B cell (primary cell): ENCODE results near the gene ELOF1. TPM values are rescaled to one million over a fixed set of nuclear protein-coding genes. Genes with fewer than 3 reads are reported as not detected.

ENCODE experiments used
- ATAC-seq: fragments of 200-7000 bp; cut with Tn5 transposase; one replicate; pipeline ENCODE4 v1.10.0; 2021; ENCODE audit warnings: low read depth, mild to moderate bottlenecking, moderate number of reproducible peaks, moderate library complexity
- CTCF ChIA-PET: fragments of 350-600 bp; sonication (Branson Sonifier 250); formaldehyde crosslinking; loops from one replicate; lab custom pipeline; 2021; ENCODE audit warnings: antibody characterized with exemption, inconsistent platforms; lab: Charles Lee
- POLR2A ChIA-PET: fragments of 350-600 bp; sonication (Branson Sonifier 250); formaldehyde crosslinking; loops from one replicate; lab custom pipeline; 2021; ENCODE audit warnings: antibody characterized with exemption; lab: Charles Lee
- DNase-seq: peaks from one replicate; pipeline ENCODE4 v3.0.0; 2013
- H2AFZ ChIP-seq: 2 replicates; pipeline ENCODE4 v1.6.1; 2012; ENCODE audit warnings: mild to moderate bottlenecking, low read depth, low read length; ENCODE audit not compliant: insufficient read depth, poor library complexity, severe bottlenecking
- H3K27ac ChIP-seq, 2 donors: 1 replicate in 1 of 2; 2 replicates in 1 of 2; pipeline ENCODE4 v1.5.1; 2012 to 2013; ENCODE audit warnings: low read length in 2 of 2, mild to moderate bottlenecking in 2 of 2, moderate library complexity in 1 of 2
- H3K27me3 ChIP-seq, 4 experiments: fragments of 200-600 bp in 1 of 4; sonication (generic) in 1 of 4; replicated peaks in 1 of 4; 1 replicate in 2 of 4; 2 replicates in 2 of 4; pipeline versions ENCODE4 v1.6.1 to v1.7.0; 2013 to 2016; ENCODE audit warnings: low read length in 3 of 4, mild to moderate bottlenecking in 2 of 4, mixed read lengths in 1 of 4, moderate library complexity in 1 of 4; ENCODE audit not compliant: insufficient read depth in 4 of 4, control insufficient read depth in 3 of 4; ENCODE audit errors: control extremely low read depth in 1 of 4
- H3K36me3 ChIP-seq, 2 experiments: replicated peaks in 1 of 2; 1 replicate in 1 of 2; 2 replicates in 1 of 2; pipeline versions ENCODE4 v1.6.1 to v1.7.1; 2013; ENCODE audit warnings: low read length in 1 of 2; ENCODE audit not compliant: insufficient read depth in 2 of 2, control insufficient read depth in 1 of 2; ENCODE audit errors: control extremely low read depth in 1 of 2, extremely low read depth in 1 of 2
- H3K4me1 ChIP-seq, 2 donors: fragments of 200-600 bp in 1 of 2; sonication (generic) in 1 of 2; 1 replicate in 1 of 2; 2 replicates in 1 of 2; pipeline versions ENCODE4 v1.5.1 to v1.6.1; 2013 to 2017; ENCODE audit warnings: low read length in 2 of 2; ENCODE audit not compliant: control insufficient read depth in 2 of 2, insufficient read depth in 2 of 2
- H3K4me2 ChIP-seq: replicated peaks from 2 replicates; pipeline ENCODE3; 2012; ENCODE audit warnings: mild to moderate bottlenecking, low read depth, low read length; ENCODE audit not compliant: poor library complexity, severe bottlenecking
- H3K4me3 ChIP-seq, 5 experiments: fragments of 200-600 bp in 1 of 5; sonication (generic) in 1 of 5; 1 replicate in 3 of 5; 2 replicates in 2 of 5; pipeline versions ENCODE4 v1.5.1 to v1.7.0; 2011 to 2016; ENCODE audit warnings: low read length in 4 of 5, mild to moderate bottlenecking in 4 of 5, low read depth in 2 of 5, control low read depth in 1 of 5, moderate library complexity in 1 of 5; ENCODE audit not compliant: insufficient read depth in 1 of 5; ENCODE audit errors: control extremely low read depth in 1 of 5, extremely low read depth in 1 of 5
- H3K79me2 ChIP-seq: fragments of 200-600 bp; sonication (generic); one replicate; pipeline ENCODE4 v1.6.0; 2016; ENCODE audit warnings: low read length; ENCODE audit not compliant: control insufficient read depth, insufficient read depth
- H3K9ac ChIP-seq: fragments of 200-600 bp; sonication (generic); 2 replicates; pipeline ENCODE4 v1.6.1; 2017; ENCODE audit warnings: mild to moderate bottlenecking, low read length, moderate library complexity
- H3K9me3 ChIP-seq, 3 donors: one replicate each; pipeline versions ENCODE4 v1.6.1 to v1.7.1; 2013; ENCODE audit warnings: low read length in 2 of 3; ENCODE audit not compliant: control insufficient read depth in 2 of 3, insufficient read depth in 1 of 3; ENCODE audit errors: control extremely low read depth in 1 of 3
- H4K20me1 ChIP-seq: 2 replicates; pipeline ENCODE4 v1.6.0; 2012; ENCODE audit warnings: mild to moderate bottlenecking, low read length; ENCODE audit not compliant: insufficient read depth, control insufficient read depth, poor library complexity, severe bottlenecking
- H3K27ac Mint-ChIP-seq: one replicate; pipeline ENCODE4 v1.8.0; 2021; ENCODE audit warnings: mixed read lengths
- H3K27me3 Mint-ChIP-seq: one replicate; pipeline ENCODE4 v1.8.0; 2021; ENCODE audit warnings: mixed read lengths
- H3K4me1 Mint-ChIP-seq: one replicate; pipeline ENCODE4 v1.8.0; 2021; ENCODE audit warnings: mixed read lengths
- H3K4me3 Mint-ChIP-seq: one replicate; pipeline ENCODE4 v1.8.0; 2021; ENCODE audit warnings: mixed read lengths
- H3K9me3 Mint-ChIP-seq: one replicate; pipeline ENCODE4 v1.8.0; 2022; ENCODE audit warnings: mixed read lengths; ENCODE audit not compliant: insufficient read depth
- CTCF ChIP-seq: fragments of 200-600 bp; IDR thresholded peaks from one replicate; pipeline ENCODE4 v1.8.0; 2022; ENCODE audit warnings: antibody characterized with exemption, mild to moderate bottlenecking
- EZH2 ChIP-seq: IDR thresholded peaks from 2 replicates; pipeline ENCODE4 v1.6.1; 2012; ENCODE audit warnings: borderline replicate concordance, low read depth, mild to moderate bottlenecking, moderate library complexity, low read length; ENCODE audit not compliant: insufficient read depth, poor library complexity, severe bottlenecking
- WGBS: methylation state at CpG from one replicate; pipeline ENCODE4 v1.1.5; 2013; ENCODE audit warnings: missing lambda C conversion rate; ENCODE audit not compliant: insufficient coverage; 5-methylcytosine and 5-hydroxymethylcytosine counted together
- intact Hi-C: fragments of 100-400 bp; cut with micrococcal nuclease; formaldehyde crosslinking; loops from one replicate; pipeline ENCODE4 v1.10.0; 2022
- polyA plus RNA-seq: library from polyadenylated mRNA; depleted of rRNA; stranded (reverse); fragments of >200 nt; gene quantifications from 2 replicates; pipeline ENCODE4 v1.2.3, GENCODE V29; 2012
- total RNA-seq, 2 donors: library from RNA; stranded (reverse); fragments of 120-200 nt in 1 of 2; gene quantifications; 1 replicate in 1 of 2; 2 replicates in 1 of 2; pipeline versions ENCODE4 v1.2.3 to v1.2.4, GENCODE V29; 2013 to 2022

ELOF1 gene
- total and polyA plus RNA-seq, 2 donors (not counting 1 experiment from before 2014, with no cell fraction given): 69.5 to 76.2 TPM

- H3K4me1 ChIP-seq: peaks cover 47 to 75% of the 10 kb centered on the region in 2 donors
- peaks cover 0 to 5% of the 10 kb centered on the region in 2 experiments for H3K36me3 ChIP-seq
- Mint-ChIP-seq H3K9me3 (no peaks in the 10 kb centered on the region), H3K27me3 (no peaks in the 10 kb centered on the region), H3K27ac (peak overlapping the region; percentile 85), H3K4me1 (peaks cover 49% of the 10 kb centered on the region), H3K4me3 (no peak overlapping the region)
- ChIA-PET CTCF (interaction anchor here (0.6 to 3.6 kb wide), 2 partner anchors 11 to 1783 kb away, joined by 3 to 61 read pairs; partner anchors contain the start of gene ACP5), POLR2A (interaction anchor here (0.7 kb wide), 3 partner anchors 570 to 1481 kb away, joined by 3 to 5 read pairs (median 5); no protein-coding TSS in a partner anchor)
- H4K20me1 ChIP-seq: no peaks in the 10 kb centered on the region
- intact Hi-C loops: no loop called here
- H3K9ac ChIP-seq: no peak overlapping the region
- DNase-seq (peak; percentile 45), ATAC-seq (no peak)
- no peak overlapping the region for H3K4me3 ChIP-seq
- H3K79me2 ChIP-seq: no peaks in the 10 kb centered on the region
- H2AFZ ChIP-seq: no peak overlapping the region
- no peak overlapping the region for H3K4me2 ChIP-seq
- TF ChIP-seq CTCF (no peak), EZH2 (no peak)
- no peaks in the 10 kb centered on the region for H3K27me3 ChIP-seq
- H3K27ac ChIP-seq: peak overlapping the region in 1 of 2 donors; percentile 5
- no peaks in the 10 kb centered on the region for H3K9me3 ChIP-seq
- 25% methylated on average over 4 of the region's 5 CpGs for WGBS
These were observed 11.0 kb upstream of the ELOF1 start for GRCh38 chr19:11570039-11570462.

GRCh38 chr19:11566164-11566563 is 7.1 kb upstream of the ELOF1 start:
- peaks cover 62% of the 10 kb centered on the region for H3K4me1 Mint-ChIP-seq

More at GRCh38 chr19:11566164-11566563, 7.1 kb upstream of the ELOF1 start:
- DNase-seq: no peak
- H3K4me2 ChIP-seq: no peak overlapping the region
- no peaks in the 10 kb centered on the region for H4K20me1 ChIP-seq
- H3K27ac ChIP-seq: no peak overlapping the region
- no peaks in the 10 kb centered on the region for H3K9me3 Mint-ChIP-seq
- no peaks in the 10 kb centered on the region for H3K9me3 ChIP-seq
- ATAC-seq: no peak
- no peaks in the 10 kb centered on the region for H3K27me3 Mint-ChIP-seq
- H2AFZ ChIP-seq: no peak overlapping the region
- peaks cover 49 to 72% of the 10 kb centered on the region in 2 donors for H3K4me1 ChIP-seq
- no peak overlapping the region for H3K4me3 ChIP-seq
- intact Hi-C loops: no loop called here
- ChIA-PET POLR2A (interaction anchor here (0.6 to 0.7 kb wide), 2 partner anchors 28 to 234 kb away, joined by 3 to 5 read pairs; no protein-coding TSS in a partner anchor), CTCF (interaction anchor here (0.7 to 1.4 kb wide), 3 partner anchors 20 to 70 kb away, joined by 5 to 6 read pairs (median 5); no protein-coding TSS in a partner anchor)
- H3K79me2 ChIP-seq: no peaks in the 10 kb centered on the region
- H3K36me3 ChIP-seq: no peaks in the 10 kb centered on the region
- H3K27ac Mint-ChIP-seq: peak overlapping the region; percentile 98
- 78% methylated on average over 2 of the region's 2 CpGs for WGBS
- TF ChIP-seq CTCF (no peak), EZH2 (no peak)
- H3K9ac ChIP-seq: no peak overlapping the region
- H3K4me3 Mint-ChIP-seq: peak overlapping the region; percentile 86
- H3K27me3 ChIP-seq: no peaks in the 10 kb centered on the region
